Measurements from ENCODE around the gene PDE4B.

Gene PDE4B

GRCh38 chr1:66278260-66279021 is 485.7 kb downstream of the PDE4B start:
- no peak for DNase-seq (ENCODE audit: low read depth in 1 of 2, low spot score in 1 of 2)

GRCh38 chr1:66281808-66282207 is 489.1 kb downstream of the PDE4B start:
- DNase-seq (ENCODE audit: low read depth in 1 of 2, low spot score in 1 of 2) = no peak

- DNase-seq (ENCODE audit: low read depth in 1 of 2, low spot score in 1 of 2) = peak in 1 of 2 donors; percentile 6
Observed at GRCh38 chr1:66282343-66282852, 489.7 kb downstream of the PDE4B start.

DNA sequence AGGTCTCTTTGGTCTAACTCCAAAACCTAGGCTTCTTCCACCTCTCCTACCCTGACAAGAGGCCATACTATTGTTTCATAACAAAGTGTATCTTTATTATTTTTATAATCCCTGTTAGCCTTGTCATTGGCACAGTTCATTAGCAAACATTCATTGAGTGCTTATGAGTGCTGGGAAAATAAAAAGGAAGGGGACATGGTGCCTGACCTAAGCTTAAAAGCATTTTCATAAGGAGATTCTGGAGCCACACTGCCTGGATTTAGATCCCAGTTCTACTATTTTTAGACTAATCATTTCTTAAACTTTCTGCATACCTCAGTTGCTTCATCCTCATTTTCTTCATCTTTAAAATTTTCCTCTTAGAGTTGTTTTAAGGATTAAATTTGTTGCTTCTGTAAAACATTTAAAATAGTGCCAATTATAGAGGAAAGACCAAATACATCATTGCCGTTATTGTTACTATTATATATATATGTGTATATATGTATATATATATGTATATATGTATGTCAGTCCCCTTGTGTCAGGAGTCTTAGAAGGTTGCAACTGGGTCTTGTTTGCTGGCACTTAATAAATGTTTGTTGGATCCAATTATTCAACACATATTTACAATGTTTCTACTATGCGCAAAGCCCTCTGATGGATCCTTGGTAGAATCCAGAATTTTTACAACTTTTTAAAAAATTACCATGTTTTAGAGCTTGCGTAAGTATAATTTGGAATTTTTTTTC is 490.4 kb downstream of the PDE4B start:
- DNase-seq (ENCODE audit: low read depth in 1 of 2, low spot score in 1 of 2) = no peak

DNA sequence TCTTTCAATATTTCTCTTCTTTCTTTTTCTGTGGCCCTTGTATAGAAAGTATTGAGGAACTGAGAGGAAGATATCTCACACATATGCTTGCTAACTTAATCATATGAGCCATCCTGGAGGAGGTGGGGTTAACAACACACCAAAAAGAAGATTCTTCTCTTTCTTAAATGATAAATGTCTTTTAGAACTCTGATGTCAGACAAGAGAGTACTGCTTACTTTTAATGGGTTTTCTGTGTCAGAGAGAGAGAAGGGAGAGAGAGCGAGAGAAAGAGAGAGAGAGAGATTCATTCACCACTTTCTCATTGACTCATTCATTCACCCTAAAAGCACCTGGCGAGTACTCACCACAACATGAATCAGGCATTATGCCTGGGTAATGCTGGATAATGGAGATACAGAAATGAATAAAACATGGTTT is 490.9 kb downstream of the PDE4B start:
- DNase-seq (ENCODE audit: low read depth in 1 of 2, low spot score in 1 of 2) = no peak

DNA sequence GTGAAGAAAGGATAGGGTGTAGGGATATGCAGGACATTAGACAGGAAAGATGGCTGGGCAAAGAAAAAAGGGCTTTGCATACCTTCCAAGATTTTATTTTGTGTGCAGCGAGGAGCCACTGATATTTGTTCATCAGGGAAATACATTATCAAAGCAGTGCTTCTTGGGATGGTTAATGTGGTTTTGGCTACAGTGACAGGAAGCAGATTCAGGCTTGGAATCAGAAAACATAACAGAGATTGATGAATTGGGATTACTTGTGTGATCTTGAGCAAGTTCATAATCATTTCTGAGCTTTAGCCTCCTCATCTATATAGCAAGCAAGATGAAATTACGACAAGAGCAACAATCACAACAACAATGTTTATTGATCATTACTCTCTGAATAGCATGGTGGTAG is 492.1 kb downstream of the PDE4B start:
- no peak for DNase-seq (ENCODE audit: low read depth in 1 of 2, low spot score in 1 of 2)

DNA sequence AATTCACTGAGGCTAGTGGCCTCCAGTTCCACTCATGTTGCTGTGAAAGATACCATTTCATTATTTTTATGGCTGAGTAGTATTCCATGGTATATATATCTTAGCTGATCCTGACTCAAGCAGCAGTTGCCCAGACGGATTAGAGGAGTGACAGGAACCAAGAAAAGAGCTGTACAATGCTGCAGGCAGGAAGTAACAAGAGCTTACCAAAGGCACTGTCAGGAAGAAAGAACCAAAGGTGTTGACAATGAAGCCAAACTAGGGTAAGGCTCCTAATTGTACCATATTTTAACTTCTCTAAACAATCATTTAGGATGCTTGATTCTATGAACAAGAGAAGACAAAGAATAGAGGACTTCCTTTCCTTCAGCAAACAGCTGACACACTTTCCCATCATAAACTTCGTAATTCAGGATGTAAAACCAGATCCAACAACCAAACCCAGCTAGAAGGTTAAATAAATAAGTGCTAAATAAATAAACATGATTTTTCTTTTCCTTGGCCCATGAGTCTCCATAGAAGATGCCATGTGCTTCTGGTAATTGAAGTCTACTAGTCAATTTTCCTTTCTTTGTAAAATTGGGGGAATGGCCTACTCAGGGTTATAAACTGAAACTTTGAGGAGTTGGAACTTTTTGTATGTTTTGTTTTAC is 493.0 kb downstream of the PDE4B start:
- DNase-seq (ENCODE audit: low read depth in 1 of 2, low spot score in 1 of 2) = no peak

DNA sequence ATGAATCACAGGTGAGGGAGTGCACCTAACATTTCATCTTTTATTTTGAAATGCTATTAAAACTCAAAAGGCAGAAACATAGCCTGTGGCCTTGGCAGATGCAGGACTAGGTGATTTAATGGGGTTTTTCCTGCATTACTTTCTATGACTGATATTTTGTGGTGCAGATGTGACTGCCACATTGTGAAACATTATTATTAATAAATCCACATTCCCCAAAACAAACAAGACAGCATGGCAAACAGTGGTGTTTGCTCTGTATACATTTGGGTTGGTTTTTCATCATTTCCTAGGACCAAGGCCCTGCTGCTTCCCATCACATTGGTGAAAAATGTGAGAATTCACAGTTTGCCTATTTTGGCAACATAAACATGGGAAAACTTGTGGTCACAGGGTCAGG is 493.6 kb downstream of the PDE4B start:
- no peak for DNase-seq (ENCODE audit: low read depth in 1 of 2, low spot score in 1 of 2)

DNA sequence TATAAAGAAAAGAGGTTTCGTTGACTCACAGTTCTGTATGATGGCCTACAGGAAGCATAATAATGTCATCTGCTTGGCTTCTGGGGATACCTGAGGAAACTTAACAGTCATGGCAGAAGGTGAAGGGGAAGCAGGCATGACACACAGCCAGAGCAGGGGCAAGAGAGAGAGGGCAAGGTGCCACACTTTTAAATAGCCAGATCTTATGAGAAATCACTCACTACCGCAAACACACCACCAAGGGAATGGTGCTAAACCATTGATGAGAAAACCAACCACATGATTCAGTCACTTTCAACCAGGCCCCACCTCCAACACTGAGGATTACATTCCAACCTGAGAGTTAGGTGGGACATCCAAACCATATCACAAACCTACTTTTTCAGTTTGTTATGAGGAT is 495.4 kb downstream of the PDE4B start:
- DNase-seq (ENCODE audit: low read depth in 1 of 2, low spot score in 1 of 2) = no peak

DNA sequence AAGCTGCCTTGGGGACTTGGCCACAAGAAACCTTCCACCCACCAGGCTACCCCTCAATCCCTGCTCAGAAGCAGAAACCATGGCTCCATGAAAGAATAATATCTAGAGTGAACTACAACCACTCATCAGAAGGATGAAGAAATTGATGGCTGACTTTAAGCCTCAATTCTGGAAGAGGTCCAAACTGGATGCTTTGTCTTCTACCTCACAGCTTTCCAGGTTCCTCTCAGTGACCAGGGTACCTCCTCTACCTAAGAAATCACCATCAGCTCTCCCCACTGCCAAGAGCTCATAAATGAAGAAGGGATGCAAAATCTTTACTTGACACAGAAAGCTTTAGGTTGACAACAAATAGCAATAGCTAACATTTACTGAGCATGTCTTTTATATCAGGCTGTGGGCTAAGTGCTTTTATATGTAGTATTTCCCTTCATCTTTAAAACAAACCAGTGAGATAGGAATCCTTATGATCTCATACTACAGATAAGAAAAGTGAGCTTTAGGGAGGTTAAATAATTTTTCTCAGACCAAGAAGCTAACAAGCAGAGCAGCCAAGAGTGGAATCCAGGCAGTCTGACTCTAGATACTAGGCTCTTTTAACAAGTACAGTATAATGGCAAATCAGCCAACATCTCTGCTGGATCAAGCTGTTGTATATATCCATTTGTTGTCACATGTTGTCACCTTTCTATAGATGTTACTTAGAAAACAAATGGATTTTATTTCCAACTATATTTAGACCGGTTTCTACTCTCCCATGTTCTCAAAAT is 498.3 kb downstream of the PDE4B start:
- DNase-seq (ENCODE audit: low read depth in 1 of 2, low spot score in 1 of 2) = no peak

- DNase-seq (ENCODE audit: low read depth in 1 of 2, low spot score in 1 of 2) = no peak
Observed at GRCh38 chr1:66291531-66291864, 498.8 kb downstream of the PDE4B start.

GRCh38 chr1:66292305-66292704 is 499.6 kb downstream of the PDE4B start:
- no peak for DNase-seq (ENCODE audit: low read depth in 1 of 2, low spot score in 1 of 2)

GRCh38 chr1:66292944-66293343 is 500.2 kb downstream of the PDE4B start:
- no peak for DNase-seq (ENCODE audit: low read depth in 1 of 2, low spot score in 1 of 2)

DNA sequence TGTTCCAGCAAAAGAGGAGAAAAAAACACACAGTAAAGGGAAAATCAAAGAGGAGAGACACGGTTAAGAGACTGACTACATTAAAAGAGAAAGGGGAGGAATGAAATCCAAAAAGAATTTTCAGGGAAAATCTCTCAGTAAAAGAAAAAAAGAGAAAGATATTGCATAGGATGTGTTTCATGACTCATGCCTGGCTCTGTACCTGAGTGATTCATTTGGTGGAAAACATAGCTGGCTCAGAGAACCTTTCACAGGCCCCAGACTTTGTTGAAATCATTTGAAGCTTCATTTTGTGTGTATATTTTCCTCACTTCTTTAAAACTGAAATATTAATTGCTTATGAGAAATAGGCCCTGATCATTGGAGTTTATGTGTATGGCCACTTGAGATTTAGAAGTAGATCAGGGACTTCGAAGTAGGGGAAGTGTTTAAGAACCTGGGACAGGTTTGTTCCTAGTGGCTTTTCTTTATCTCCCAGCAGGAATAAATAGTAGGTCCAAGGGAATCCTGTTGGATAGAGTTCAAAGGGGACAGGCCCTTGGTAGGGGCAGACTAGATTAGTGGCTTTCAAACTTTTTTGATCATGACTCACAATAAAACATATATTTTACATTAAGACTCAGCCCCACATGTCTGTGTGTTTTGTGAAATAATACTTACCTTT is 502.1 kb downstream of the PDE4B start:
- no peak for DNase-seq (ENCODE audit: low read depth in 1 of 2, low spot score in 1 of 2)

GRCh38 chr1:66295803-66296202 is 503.1 kb downstream of the PDE4B start:
- DNase-seq (ENCODE audit: low read depth in 1 of 2, low spot score in 1 of 2) = no peak

DNA sequence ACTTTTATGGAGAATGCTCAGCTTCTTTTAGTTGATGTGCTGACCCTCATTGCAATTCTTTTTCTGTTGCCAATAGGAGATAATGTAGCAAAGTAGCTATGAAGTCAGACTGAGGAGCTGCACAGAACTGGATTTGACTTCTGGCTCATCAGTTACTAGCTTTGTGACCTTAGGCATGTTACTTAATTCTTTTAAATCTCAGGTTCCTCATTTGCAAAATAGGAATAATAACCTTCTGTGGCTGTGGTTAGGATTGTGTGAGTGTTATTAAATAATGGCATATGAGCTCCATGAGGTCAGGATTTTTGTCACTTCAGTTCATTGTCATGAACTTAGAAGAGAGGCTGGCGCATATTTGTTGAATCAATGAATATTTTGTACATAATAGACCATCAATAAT is 503.7 kb downstream of the PDE4B start:
- no peak for DNase-seq (ENCODE audit: low read depth in 1 of 2, low spot score in 1 of 2)

- no peak for DNase-seq (ENCODE audit: low read depth in 1 of 2, low spot score in 1 of 2)
Observed at GRCh38 chr1:66296951-66297350, 504.3 kb downstream of the PDE4B start.

DNA sequence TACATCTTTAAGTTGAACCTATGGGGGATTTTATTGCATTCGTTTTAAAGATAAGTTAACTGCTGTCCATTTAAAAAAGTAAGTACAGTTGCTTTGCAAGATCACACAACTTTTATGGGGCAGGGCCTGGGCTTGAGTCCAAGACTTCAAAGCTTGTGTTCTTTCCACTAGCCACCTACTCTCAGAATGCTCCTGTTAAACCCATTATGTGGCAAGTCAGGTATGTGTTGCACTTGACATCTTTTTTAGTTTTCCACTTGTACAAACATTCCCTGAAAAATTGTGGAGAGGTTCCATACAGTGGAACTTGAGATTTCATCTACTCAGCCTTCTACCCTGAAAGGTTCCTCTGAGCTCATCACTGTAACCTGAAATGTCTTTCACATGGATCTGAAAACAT is 505.8 kb downstream of the PDE4B start:
- no peak for DNase-seq (ENCODE audit: low read depth in 1 of 2, low spot score in 1 of 2)

- DNase-seq (ENCODE audit: low read depth in 1 of 2, low spot score in 1 of 2) = no peak
Observed at GRCh38 chr1:66300280-66300971, 507.7 kb downstream of the PDE4B start.

DNA sequence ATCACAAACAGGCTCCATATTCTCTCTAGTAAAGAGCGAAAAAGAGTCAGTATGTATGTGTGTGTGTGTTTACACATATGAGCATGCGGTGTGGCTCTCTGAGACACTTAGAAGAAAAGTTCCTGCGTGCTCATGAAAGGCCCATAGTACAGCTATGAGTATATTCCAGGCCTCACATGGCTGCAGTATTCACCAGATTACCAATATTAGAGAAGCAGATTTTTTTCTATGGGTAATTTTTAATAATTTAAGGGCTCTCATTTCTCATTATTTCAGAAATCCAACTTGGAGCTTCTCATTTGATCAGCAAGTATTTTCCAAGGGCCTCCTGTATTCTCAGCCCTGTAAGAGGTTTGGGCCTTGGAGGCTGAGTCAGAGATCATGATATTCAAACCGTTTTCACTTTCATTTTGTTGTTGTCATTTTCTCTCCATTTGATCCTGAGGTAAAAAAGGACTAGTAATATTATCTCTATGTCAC is 508.3 kb downstream of the PDE4B start:
- no peak for DNase-seq (ENCODE audit: low read depth in 1 of 2, low spot score in 1 of 2)
